Activated CD4-positive, alpha-beta T cell treated with anti-CD3 and anti-CD28 coated beads, Interleukin-2, Interleukin-6, amounts not matched to agents 100 ng/mL and 50 ng/mL, durations not matched to agents 16 hours and 8 hours (primary cell): ENCODE results near the gene BBIP1.

ENCODE experiments used
- DNase-seq: peaks from one replicate; pipeline ENCODE4 v3.0.0-alpha.2; 2020

BBIP1 gene

GRCh38 chr10:110861930-110862649 is 56.9 kb downstream of the BBIP1 start:
- DNase-seq: no peak

- no peak for DNase-seq
Measured at GRCh38 chr10:110861476-110861875, 57.5 kb downstream of the BBIP1 start.

GRCh38 chr10:110860576-110861241 is 58.3 kb downstream of the BBIP1 start:
- peak; percentile 46 for DNase-seq

- no peak for DNase-seq
Measured at GRCh38 chr10:110859973-110860376, 59.0 kb downstream of the BBIP1 start.

GRCh38 chr10:110859206-110859972 is 59.6 kb downstream of the BBIP1 start:
- DNase-seq: no peak

- no peak for DNase-seq
Measured at GRCh38 chr10:110858297-110858934, 60.6 kb downstream of the BBIP1 start.

GRCh38 chr10:110857265-110858171 is 61.5 kb downstream of the BBIP1 start:
- DNase-seq: peak; percentile 41

GRCh38 chr10:110853921-110854605 is 64.9 kb downstream of the BBIP1 start:
- no peak for DNase-seq

- DNase-seq: no peak
Measured at GRCh38 chr10:110852947-110853346, 66.0 kb downstream of the BBIP1 start.

- DNase-seq: peak; percentile 64
Measured at GRCh38 chr10:110852255-110852896, 66.6 kb downstream of the BBIP1 start.

GRCh38 chr10:110851020-110851612 is 67.9 kb downstream of the BBIP1 start:
- no peak for DNase-seq

GRCh38 chr10:110850099-110850498 is 68.9 kb downstream of the BBIP1 start:
- DNase-seq: no peak
